ENCODE data around the gene ENPP1. TPM values are rescaled to one million over a fixed set of nuclear protein-coding genes. Genes with fewer than 3 reads are reported as not detected.
"Not testable (repeated sequence)": the region's sequence is repeated elsewhere in the genome, so short reads cannot be mapped to it uniquely, and the experiment has no call there.

Gene ENPP1
- total RNA-seq, 2 experiments from 2014 or later = 0.19 to 0.22 TPM

DNA sequence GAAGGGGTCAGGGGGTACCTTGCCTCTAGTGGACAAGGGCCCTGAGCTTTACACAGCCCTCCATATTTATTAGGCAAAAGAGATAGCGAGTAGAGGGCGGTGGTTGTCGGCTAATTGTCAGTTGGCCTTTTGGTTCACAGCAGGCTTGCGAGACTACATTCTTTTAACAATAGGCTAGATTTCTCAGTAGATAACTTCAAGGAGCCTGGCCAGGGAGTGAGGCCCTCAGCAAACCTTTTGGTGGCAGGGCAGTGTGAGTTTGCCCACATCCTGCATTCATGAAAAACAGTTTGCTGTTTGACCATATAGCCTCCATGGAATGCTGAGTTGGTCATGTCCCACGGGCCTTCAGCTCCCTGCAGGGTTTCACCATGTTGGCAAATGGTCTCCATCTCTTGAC lies 51.8 kb downstream of the ENPP1 start:
- not testable (repeated sequence) for H3K4me3 Mint-ChIP-seq, H3K9me3 Mint-ChIP-seq, H3K36me3 Mint-ChIP-seq, H3K4me1 Mint-ChIP-seq, H3K27ac Mint-ChIP-seq, DNase-seq
- H3K27me3 Mint-ChIP-seq = peaks cover 19% of the 10 kb centered on the region

DNA sequence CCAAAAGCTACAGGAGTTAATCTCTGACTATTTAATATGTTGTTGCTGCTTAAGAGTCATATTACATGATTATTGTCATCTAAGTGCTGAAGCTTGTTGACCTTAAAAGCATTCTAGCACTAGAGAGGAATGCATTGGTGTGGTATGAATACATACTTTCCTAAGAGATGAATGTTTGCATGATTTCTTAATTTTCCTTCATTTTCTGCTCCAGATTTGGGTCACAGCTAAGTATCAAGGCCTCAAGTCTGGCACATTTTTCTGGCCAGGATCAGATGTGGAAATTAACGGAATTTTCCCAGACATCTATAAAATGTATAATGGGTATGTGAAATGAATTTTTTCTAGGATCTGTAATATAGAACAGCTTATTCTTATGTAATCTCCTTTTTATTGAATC lies 53.6 kb downstream of the ENPP1 start:
- no peak overlapping the region for H3K27ac Mint-ChIP-seq
- DNase-seq = no peak
- H3K4me3 Mint-ChIP-seq = no peak overlapping the region
- no peaks in the 10 kb centered on the region for H3K36me3 Mint-ChIP-seq
- H3K27me3 Mint-ChIP-seq = peaks cover 17% of the 10 kb centered on the region
- no peaks in the 10 kb centered on the region for H3K9me3 Mint-ChIP-seq
- peaks cover 2% of the 10 kb centered on the region for H3K4me1 Mint-ChIP-seq

DNA sequence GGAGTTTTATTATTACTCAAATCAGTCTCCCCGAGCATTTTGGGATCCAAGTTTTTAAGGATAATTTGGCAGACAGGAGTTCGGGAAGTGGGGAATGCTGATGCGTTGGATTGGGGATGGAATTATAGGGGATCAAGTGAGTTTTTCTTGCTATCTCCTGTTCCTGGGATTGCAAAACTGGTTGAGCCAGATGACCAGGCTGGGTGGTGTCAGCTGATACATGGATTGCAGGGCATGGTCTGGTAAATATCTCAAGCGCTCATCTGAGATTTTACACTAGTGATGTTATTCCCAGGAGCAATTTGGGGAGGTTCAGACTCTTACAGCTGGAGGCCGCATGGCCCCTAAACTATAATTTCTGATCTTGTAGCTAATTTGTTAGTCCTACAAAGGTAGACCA lies 54.7 kb downstream of the ENPP1 start:
- peaks cover 2% of the 10 kb centered on the region for H3K4me1 Mint-ChIP-seq
- no peak overlapping the region for H3K27ac Mint-ChIP-seq
- H3K4me3 Mint-ChIP-seq = no peak overlapping the region
- H3K36me3 Mint-ChIP-seq = no peaks in the 10 kb centered on the region
- peaks cover 17% of the 10 kb centered on the region for H3K27me3 Mint-ChIP-seq
- no peaks in the 10 kb centered on the region for H3K9me3 Mint-ChIP-seq
- DNase-seq = no peak

DNA sequence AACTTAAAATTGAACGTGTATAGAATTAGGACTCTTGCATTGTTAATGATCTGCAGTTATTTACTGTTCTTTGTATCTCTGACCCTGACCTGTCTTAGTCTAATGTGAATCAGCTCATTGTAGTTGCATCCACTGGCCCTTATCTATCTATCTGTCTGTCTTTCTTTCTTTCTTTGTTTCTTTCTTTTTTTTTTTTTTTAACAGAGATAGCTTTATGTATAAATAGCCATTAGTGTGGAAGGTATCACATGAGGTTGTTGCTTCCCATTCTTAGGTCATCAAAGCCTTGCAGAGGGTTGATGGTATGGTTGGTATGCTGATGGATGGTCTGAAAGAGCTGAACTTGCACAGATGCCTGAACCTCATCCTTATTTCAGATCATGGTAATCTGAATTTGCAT lies 59.9 kb downstream of the ENPP1 start:
- no peak for DNase-seq
- Mint-ChIP-seq H3K4me3 (no peak overlapping the region), H3K27ac (no peak overlapping the region)

DNA sequence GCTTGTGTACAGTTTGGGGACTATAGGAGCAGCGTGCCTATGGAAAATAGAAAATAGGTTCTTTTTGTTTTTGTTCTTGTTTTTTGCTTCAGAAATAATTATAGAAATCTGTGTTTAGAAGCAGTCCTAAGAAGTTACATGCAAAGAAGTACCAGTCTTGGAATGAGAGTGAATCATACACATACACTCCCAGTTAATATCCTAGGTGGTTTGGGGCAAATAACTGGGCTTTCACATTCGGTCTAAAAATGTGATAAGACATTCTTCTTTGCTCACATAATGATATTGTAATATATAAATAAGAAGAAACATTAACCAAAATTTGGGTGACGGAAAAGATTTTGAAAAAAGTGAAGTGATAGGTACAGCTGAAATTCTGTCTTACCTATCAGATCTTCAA lies 61.0 kb downstream of the ENPP1 start:
- Mint-ChIP-seq H3K4me1 (peaks cover 1% of the 10 kb centered on the region), H3K36me3 (no peaks in the 10 kb centered on the region), H3K27ac (no peak overlapping the region), H3K27me3 (peaks cover 10% of the 10 kb centered on the region), H3K9me3 (no peaks in the 10 kb centered on the region), H3K4me3 (no peak overlapping the region)
- DNase-seq = no peak

More for the DNA sequence above, 59.9 kb downstream of the ENPP1 start:
- Mint-ChIP-seq H3K4me1 (peaks cover 2% of the 10 kb centered on the region), H3K36me3 (no peaks in the 10 kb centered on the region), H3K9me3 (no peaks in the 10 kb centered on the region), H3K27me3 (peaks cover 11% of the 10 kb centered on the region)

DNA sequence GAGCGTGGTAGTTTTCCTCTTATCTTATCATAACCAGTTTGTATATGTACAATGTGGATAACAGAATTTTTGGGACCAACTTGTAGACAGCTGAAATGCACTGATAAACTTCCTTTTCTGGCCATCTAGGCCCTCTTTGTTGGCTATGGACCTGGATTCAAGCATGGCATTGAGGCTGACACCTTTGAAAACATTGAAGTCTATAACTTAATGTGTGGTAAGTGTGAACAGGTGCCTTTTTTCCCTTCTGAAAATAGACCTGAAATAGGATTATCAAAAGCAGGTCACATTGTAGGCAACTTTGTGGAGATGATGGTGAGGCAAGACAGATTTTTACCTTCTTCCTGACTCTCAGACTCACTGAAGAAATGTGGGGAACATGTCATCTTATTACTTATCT lies 67.8 kb downstream of the ENPP1 start:
- Mint-ChIP-seq H3K9me3 (no peaks in the 10 kb centered on the region), H3K4me3 (no peak overlapping the region), H3K4me1 (no peaks in the 10 kb centered on the region), H3K27ac (no peak overlapping the region), H3K36me3 (no peaks in the 10 kb centered on the region), H3K27me3 (peaks cover 5% of the 10 kb centered on the region)
- no peak for DNase-seq

DNA sequence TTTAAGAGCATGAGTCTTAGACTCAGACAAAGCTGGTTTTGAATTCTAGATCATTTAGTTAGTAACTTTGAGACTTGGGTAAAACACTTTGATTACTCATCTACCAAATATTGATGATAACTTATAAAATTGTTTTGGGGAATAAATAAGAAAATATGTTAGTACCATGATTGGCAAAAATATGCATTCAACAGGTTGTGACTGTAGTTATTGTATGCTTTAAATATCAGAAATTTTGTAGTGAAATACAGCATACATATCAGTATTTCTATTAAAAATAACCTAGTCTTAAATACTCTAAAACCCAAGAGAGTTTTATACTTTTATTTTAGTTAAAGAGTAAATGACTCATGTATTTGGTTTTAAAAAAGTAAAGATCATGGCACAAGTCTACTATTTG lies 68.7 kb downstream of the ENPP1 start:
- Mint-ChIP-seq H3K36me3 (no peaks in the 10 kb centered on the region), H3K4me1 (no peaks in the 10 kb centered on the region), H3K4me3 (no peak overlapping the region), H3K27ac (no peak overlapping the region), H3K27me3 (peaks cover under 1% of the 10 kb centered on the region), H3K9me3 (no peaks in the 10 kb centered on the region)
- DNase-seq = no peak

DNA sequence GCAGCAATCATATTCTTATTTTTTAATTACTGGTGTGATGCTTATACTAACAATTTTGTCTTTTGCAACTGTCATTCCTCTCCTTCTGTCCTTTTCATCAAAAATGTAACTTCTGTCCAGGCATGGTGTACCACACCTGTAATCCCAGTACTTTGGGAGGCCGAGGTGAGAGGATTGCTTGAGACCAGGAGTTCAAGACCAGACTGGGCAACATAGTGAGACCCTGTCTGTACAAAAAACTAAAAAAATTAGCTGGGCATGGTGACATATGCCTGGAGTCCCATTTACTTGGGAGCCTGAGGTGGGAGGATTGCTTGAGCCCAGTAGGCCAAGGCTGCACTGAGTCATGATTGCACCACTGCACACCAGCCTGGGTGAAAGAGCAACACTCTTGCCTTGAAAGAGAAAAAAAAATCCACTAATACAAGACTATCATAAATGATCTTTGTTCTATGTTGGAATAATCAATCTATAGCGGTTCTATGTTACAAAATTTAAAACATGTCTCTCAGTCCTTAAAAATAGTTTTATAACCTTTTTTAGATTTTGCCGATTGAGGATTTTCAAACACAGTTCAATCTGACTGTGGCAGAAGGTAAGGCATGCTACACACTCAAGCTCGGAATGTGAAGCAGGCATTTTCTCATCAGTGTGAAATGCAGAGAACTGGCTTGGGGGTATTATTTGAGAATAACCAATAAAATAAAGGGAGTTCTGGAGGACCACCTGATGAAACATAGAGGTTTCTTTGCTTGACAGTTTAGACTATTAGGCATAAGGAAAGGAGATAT lies 70.4 kb downstream of the ENPP1 start:
- H3K27ac Mint-ChIP-seq = no peak overlapping the region
- H3K27me3 Mint-ChIP-seq = no peaks in the 10 kb centered on the region
- no peak for DNase-seq
- no peaks in the 10 kb centered on the region for H3K9me3 Mint-ChIP-seq
- H3K4me3 Mint-ChIP-seq = no peak overlapping the region
- no peaks in the 10 kb centered on the region for H3K4me1 Mint-ChIP-seq
- H3K36me3 Mint-ChIP-seq = no peaks in the 10 kb centered on the region

DNA sequence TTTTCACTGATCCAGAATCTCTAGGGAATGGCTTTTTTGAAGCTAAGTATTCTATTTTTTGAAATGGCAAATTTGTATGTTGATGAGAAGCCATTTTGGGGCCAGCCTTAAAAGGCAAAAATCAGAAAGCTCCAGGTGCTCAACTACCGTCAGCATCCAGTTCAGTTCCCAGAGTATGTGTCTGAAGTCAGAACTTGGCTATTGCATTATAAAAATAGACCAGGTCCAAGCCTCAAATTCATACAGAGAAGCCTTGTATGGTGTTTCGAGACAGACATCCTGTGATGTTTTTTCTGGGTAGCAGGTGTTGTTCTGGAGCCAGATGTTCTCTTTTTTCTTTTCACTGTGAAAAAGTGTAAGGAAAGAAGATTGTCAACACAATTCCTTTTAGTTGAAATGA lies 75.2 kb downstream of the ENPP1 start:
- Mint-ChIP-seq H3K4me3 (no peak overlapping the region), H3K27me3 (peaks cover 2% of the 10 kb centered on the region), H3K27ac (no peak overlapping the region), H3K4me1 (no peaks in the 10 kb centered on the region), H3K36me3 (no peaks in the 10 kb centered on the region), H3K9me3 (no peaks in the 10 kb centered on the region)
- DNase-seq = no peak

DNA sequence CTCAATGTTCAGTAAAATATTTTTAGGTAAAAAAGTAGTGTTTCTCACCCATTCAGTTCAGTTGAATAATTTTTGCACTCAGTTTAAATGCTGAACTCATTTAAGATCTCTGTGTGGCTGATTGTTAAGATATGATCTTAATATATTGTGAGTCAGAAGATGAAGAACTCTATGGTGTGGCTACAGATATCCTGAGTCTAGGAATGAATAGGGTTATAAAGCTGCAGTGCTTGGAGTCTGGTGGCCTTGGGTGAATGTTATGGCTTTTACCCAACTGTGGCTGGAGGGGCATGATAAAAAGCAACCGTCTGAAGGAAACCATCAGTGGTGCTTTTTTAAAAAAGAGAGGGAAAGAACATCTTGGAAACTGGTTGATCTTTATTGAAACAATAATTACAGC lies 77.4 kb downstream of the ENPP1 start:
- no peaks in the 10 kb centered on the region for H3K36me3 Mint-ChIP-seq
- no peak overlapping the region for H3K4me3 Mint-ChIP-seq
- H3K27me3 Mint-ChIP-seq = peaks cover 9% of the 10 kb centered on the region
- no peaks in the 10 kb centered on the region for H3K9me3 Mint-ChIP-seq
- no peak overlapping the region for H3K27ac Mint-ChIP-seq
- DNase-seq = no peak
- no peaks in the 10 kb centered on the region for H3K4me1 Mint-ChIP-seq

DNA sequence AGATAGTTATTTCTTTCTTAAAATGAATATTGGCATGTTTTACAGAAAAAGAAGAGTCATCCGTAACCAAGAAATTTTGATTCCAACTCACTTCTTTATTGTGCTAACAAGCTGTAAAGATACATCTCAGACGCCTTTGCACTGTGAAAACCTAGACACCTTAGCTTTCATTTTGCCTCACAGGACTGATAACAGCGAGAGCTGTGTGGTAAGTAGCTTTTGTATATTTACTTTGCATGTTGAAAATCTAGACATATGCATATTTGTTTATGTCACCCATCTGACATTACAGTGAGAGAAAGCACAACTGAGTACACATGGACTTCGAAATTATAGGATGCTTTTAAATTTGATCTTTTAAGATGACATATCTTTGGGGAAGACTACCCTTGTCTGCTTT lies 78.7 kb downstream of the ENPP1 start:
- Mint-ChIP-seq H3K9me3 (no peaks in the 10 kb centered on the region), H3K4me1 (no peaks in the 10 kb centered on the region), H3K27ac (no peak overlapping the region), H3K4me3 (no peak overlapping the region), H3K27me3 (peaks cover 11% of the 10 kb centered on the region), H3K36me3 (no peaks in the 10 kb centered on the region)
- no peak for DNase-seq

DNA sequence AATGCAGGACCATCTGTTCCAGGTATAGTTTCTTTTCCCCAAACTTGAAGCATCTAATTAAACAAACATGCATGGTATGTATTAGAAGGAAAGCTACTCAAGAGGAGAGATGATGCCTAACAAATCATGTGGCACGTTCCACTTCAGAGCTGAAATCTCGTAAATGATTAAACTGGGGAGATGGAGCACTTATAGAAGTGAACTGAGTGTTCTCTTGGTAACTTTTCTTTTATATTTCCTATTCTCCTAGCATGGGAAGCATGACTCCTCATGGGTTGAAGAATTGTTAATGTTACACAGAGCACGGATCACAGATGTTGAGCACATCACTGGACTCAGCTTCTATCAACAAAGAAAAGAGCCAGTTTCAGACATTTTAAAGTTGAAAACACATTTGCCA lies 82.3 kb downstream of the ENPP1 start:
- peaks cover 24% of the 10 kb centered on the region for H3K27me3 Mint-ChIP-seq
- no peaks in the 10 kb centered on the region for H3K36me3 Mint-ChIP-seq
- no peak overlapping the region for H3K4me3 Mint-ChIP-seq
- H3K9me3 Mint-ChIP-seq = no peaks in the 10 kb centered on the region
- no peak overlapping the region for H3K27ac Mint-ChIP-seq
- no peak for DNase-seq
- no peaks in the 10 kb centered on the region for H3K4me1 Mint-ChIP-seq

DNA sequence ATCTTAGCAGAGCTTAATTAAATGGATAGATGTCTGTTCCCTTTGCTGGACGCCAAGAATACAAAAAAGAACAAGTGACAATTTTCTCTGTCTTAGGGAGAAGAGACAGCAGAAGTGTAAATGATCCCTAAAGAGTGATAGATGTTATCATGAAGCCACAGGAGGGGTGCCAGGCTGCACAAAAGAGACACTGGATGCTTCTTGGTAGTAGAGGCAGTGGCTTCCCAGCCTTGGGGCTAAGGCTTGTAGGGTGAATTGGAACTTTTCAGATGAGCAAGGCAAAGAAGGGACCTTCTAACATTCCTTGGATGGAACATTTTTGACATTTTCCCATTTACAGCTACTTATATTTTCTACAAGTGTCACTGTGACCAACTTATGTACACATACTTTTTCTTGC lies 85.4 kb downstream of the ENPP1 start:
- H3K36me3 Mint-ChIP-seq = no peaks in the 10 kb centered on the region
- peaks cover 5% of the 10 kb centered on the region for H3K9me3 Mint-ChIP-seq
- H3K27ac Mint-ChIP-seq = no peak overlapping the region
- H3K27me3 Mint-ChIP-seq = peaks cover 26% of the 10 kb centered on the region
- no peak for DNase-seq
- no peaks in the 10 kb centered on the region for H3K4me1 Mint-ChIP-seq
- H3K4me3 Mint-ChIP-seq = no peak overlapping the region

DNA sequence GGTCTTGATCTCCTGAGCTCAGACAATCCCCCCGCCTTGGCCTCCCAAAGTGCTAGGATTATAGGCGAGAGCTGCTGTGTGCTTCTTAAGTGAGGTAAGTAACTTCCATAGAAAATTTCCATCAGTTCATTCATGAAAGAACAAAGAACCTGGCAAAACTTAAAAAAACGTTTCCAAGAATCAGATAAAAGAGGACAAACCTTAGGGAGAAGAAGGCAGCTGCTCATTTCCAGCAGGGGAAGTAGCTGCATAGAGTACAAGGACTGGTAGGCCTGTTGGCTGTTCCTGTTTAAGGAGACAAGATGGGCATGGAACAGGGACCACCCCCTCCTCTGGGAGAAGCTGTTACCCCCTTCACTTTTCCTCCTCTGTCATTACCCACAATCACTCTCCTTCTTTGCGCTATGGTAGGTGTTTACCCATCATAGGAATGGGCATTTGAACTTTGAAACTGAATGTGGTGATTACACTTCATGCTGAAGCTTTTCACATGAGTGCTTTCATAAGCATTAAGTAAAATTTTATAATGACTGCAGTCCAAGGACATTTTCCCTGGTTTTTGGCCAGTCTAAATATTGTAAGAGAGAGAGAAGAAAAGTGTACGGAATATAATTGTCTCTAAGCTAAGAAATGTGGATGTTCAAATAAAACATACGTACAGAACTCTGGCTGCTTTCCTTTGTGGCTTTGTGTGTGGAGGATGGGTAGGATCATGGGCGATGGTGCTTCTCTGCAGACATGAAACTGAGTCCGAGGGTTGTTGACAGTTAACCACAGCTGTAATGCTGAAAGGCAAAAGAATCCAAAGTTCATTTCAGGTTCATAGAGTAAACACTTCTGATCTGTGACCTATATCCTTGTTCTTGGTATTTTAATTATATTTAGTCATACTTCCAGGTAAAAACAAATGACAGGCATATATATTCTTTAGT lies 86.9 kb downstream of the ENPP1 start:
- Mint-ChIP-seq H3K4me1 (no peaks in the 10 kb centered on the region), H3K9me3 (peaks cover 11% of the 10 kb centered on the region), H3K27me3 (peaks cover 25% of the 10 kb centered on the region), H3K4me3 (no peak overlapping the region), H3K27ac (no peak overlapping the region), H3K36me3 (no peaks in the 10 kb centered on the region)
- DNase-seq = no peak

DNA sequence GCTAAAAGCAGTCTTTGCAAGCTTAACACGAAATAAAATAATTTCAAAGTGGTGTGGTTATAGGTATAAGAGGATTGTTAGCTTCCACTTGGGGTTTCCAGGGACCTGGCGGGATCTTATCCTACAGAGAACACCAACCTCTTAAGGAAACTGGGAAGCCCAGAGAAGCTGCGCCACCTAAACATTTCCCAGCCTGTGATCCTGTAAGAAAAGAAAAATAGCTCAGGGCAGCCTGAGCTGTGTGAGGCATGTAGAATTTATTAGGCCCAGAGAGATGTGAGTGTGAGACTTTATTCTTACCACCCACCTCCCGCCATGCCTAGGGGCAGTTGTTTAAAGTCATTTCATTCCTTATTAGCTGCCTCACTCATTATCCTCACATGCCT lies 89.2 kb downstream of the ENPP1 start:
- H3K36me3 Mint-ChIP-seq = no peaks in the 10 kb centered on the region
- H3K4me1 Mint-ChIP-seq = no peaks in the 10 kb centered on the region

More for the DNA sequence above, 89.2 kb downstream of the ENPP1 start:
- Mint-ChIP-seq H3K27ac (no peak overlapping the region), H3K27me3 (peaks cover 17% of the 10 kb centered on the region), H3K4me3 (no peak overlapping the region), H3K9me3 (peaks cover 11% of the 10 kb centered on the region)
- DNase-seq = no peak

Measured in activated naive CD8-positive, alpha-beta T cell treated with anti-CD3 and anti-CD28 coated beads for 36 hours (primary cell).